Activated naive CD4-positive, alpha-beta T cell (primary cell): ENCODE measurements around the gene MAGI3.
A peak's percentile ranks its signal among the peaks of the same experiment; 100 is the strongest.

Source experiments
- DNase-seq, 4 experiments: peaks; one replicate each; lab custom pipeline; 2025; lab: John Stamatoyannopoulos, UW

The MAGI3 gene

DNA sequence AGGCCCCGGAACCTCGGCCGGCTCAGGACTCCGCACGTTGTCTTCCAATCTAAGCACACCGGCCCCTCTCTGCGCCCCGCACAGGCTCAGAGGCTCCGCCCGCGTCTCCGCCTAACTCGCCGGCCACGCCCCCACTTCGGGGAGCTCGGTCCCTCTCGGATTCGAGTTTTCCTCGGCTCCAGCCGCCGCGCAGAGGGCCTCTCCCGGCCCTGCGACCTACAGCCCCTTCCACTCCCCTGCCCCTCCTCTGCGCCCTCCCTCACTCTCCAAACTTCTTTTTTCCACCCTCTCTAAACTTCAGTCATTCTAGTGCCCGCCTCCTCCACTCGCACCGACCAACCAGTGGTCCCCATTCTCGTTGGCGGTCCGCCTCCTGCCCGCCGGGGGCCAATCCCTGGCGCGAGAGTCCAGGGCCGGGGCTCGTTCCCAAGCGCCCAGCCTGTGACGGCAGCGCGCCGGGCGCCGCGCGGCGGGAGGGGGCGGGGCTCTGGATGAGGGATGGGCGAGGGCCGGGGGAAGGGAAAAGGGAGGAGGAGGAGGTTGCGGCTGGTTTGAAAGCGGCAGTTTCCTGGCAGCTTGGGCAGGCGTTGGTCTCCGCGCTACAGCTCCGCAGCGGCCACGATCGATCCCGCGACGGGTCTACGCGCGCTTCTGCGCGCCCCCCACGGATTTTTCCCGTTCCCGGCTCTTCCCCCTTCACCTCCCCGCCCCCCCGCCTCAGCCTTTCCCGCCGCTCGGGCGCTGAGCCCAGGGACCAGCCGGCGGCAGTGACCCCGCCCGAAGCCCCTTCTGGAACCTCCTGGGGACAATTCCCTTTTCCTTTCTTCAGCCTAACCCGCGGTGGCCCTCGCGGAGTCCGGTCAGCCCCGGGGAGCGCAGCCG lies at the start of gene MAGI3:
TSS of gene MAGI3 (plus strand) at position 563 of the 882 bp plus-strand sequence. CDS start 519 bp downstream, outside the sequence.
- DNase-seq: peak; percentile 65 to 89 (median 85)

- no peak for DNase-seq
Measured at GRCh38 chr1:113353580-113353979, 36.7 kb upstream of the MAGI3 start.

DNA sequence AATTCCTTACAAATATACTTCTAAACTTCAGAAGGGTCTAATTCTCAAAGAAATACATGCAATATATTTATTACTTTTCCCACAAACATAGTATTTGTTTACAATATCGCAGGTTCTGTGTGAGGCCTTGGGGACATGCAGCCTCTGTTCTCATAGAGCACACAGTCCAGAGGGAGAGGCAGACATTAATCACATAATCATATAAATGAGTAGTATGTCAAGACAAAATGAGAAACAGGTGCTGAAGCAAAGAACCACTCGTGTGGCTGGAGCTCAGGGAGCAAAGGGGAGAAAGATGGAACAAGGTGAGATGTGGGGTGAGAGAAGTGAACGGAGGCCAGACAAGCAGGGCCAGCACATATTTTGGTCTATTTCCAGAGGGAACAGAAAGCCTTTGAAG lies 26.4 kb upstream of the MAGI3 start:
- DNase-seq: no peak

DNA sequence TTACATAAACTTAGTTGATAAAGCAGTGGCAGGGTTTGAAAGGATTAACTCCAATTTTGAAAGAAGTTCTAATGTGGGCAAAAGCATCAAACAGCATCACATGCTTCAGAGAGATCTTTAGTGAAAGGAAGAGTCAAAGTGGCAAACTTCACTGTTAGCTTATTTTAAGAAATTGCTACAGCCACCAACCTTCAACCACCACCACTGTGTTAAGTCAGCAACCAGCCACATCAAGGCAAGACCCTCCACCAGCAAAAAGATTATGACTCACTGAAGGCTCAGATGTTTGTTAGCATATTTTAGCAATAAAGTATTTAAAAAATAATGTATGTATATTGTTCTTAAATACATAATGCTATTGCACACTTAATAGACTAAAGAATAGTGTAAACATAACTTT lies 21.3 kb upstream of the MAGI3 start:
- no peak for DNase-seq

DNA sequence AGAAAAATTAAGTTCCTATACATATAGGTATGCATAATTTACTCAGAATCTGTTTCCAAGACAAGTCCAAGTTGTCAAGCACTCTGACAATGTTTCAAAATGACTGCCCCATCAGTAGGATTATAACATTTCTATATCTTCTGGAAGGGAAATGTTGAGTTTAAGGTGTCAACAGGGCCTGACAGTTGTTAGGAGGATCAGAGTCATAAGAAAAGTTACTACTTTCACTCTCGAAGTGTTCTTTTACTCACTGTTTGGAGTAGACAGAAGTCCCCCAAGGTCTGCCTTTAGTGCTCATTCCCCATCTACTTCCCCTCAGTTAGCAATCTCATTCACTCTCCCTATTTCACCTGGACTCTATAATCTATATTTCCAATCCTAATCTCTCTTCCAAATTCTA lies 20.6 kb upstream of the MAGI3 start:
- no peak for DNase-seq

DNA sequence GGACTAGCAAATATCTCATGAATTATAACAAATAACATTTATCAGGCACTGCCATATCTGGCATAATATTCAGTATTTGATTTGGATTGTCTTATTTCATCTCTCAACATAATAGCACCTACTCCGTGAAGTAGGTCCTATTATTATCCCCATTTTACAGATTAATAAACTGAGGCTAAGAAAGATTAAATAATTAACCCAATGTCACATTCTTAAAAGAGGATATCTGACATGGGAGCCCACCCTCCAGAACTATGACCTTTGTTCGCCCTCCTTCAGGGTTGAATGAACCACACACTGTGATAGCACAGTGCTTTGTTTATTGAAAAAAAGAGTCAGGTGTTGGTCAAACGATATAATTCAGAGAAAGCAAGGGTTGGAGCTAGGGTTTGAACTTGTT lies 19.4 kb upstream of the MAGI3 start:
- DNase-seq: no peak

GRCh38 chr1:113372546-113372945 lies 17.8 kb upstream of the MAGI3 start:
- DNase-seq: no peak

GRCh38 chr1:113373644-113374043 lies 16.7 kb upstream of the MAGI3 start:
- no peak for DNase-seq

GRCh38 chr1:113375878-113376277 lies 14.4 kb upstream of the MAGI3 start:
- DNase-seq: no peak

GRCh38 chr1:113380075-113380474 lies 10.2 kb upstream of the MAGI3 start:
- DNase-seq: no peak

- no peak for DNase-seq
Measured at GRCh38 chr1:113388017-113388620, 2.2 kb upstream of the MAGI3 start.

DNA sequence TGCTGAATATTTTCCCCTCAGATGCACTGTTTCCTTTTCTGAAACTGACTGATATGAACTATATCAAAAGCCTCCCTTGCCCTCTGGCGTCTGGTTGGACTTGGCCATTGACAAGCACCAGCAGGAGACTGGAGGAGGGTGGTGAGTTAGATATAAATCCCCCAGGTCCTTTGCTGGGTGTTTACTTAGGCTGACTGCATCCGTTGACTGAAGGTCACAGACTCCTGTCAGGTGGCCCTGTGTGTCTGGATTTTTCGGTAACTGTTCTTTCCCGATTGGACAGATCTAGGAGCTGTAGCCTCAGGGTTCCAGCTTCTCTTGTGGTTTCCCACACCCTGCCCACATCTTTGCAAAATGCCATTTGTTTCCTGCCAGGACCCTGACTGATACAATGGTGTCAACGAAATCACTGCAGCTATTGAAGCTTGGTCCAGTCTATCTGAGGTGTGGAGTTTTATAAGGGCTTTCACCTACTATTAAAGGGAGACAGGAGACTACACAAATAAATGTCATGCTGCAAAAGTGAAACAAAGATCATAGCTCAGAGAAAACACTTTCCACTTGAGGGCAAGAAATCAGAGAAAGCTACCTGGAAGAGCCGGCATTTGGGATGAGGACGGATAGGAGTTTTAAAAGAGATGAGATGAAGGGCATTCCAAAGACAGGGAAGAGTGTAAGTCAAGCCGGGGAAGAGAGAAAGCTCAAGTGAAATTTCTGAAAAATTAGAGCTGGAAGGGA lies 1.5 kb upstream of the MAGI3 start:
- DNase-seq: no peak

GRCh38 chr1:113389359-113389952 lies 859 bp upstream of the MAGI3 start:
- DNase-seq: no peak

DNA sequence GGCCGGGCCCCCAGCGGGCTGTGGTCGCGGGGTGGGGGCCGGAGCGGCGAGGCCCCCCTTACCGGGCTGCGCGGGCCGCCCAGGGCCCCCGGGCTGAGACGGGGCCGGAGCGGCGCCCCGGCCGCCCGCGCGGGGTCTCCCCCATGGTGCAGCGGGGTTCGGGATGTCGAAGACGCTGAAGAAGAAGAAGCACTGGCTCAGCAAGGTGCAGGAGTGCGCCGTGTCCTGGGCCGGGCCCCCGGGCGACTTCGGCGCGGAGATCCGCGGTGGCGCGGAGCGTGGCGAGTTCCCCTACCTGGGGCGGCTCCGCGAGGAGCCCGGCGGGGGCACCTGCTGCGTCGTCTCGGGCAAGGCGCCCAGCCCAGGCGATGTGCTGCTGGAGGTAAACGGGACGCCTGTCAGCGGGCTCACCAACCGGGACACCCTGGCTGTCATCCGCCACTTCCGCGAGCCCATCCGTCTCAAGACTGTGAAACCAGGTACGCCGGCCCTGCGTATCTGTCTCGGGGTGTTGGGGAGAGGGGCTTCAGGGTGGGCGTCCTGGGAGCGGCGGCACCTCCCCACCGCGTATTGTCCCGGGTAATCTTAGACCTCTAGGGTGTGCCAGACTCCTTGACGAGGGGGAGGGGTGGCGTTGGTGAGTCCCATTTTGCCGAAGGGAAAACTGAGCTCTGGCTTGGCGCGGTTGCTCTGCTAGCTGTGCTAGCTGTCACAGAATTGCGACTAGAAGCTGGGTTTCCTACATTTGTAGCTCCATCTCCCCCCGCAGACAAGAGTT lies 745 bp downstream of the MAGI3 start:
- DNase-seq: peak; percentile 8 to 36 (median 19)

DNA sequence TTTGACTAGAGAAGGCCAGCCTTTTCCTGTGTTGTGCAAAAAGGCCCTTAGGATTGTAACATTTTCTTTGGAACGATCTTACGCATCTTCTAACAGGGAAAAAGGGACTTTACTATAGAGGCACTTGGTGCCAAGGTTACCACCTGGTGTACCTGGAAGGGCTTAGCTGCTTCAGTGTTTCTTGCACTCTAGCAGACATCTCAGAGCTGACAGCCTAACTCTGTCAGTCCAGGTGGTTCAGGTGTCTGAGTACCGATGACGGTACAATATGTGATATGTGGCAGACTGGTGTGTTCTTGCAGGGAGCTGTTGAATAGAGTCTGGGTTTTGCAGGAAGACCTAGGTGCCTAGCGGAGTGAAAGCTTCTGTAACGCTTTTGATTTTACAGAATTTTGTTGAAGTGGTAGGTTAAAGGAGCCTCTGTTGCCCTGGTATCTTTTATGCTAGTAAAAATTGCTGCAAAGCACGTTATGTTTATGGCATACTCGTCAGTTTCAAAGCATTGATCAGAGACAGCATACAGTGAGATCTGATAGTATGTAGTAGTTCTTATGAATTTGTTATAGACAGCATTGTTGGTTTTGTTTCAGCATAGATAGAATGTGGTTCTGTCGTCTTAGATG lies 1.4 kb downstream of the MAGI3 start:
- no peak for DNase-seq

GRCh38 chr1:113392541-113393128 lies 2.3 kb downstream of the MAGI3 start:
- DNase-seq: no peak

DNA sequence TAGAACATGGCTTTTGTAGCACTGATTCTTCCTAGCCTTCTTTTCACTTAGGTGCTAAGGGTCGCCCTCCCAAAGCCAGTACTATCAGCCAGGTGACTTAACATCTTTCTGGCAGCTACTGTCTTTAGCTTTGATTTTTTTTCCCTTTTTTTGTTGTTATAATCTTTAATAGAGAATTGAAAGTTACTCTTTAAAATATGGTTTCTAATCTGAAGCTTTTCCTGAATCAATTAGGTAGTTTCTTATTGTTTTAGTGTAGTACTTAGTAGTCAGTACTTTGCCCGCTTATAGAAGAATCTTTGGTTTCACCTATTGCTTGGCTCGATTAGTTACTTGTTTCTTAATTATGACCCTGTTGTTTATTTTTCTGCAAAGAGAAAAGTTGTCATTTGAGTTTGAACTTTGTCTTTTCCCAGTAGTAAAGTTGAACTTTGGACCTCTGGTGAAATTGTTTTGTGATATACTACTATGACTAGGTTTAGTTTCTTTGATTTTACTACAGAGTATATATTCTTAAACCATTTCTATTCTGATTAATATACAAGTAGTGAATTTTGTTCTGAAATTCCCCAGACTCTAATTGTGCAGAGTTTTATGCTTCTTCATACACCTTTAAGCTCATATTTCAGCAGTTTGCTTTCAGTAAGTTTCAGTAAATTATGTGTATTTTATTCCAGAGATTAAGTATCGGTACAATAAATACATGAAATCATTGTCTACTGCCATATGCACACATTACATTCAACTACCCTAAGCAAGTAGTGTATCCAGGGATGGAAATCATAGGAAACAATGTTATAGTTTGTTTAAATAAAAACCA lies 3.9 kb downstream of the MAGI3 start:
- no peak for DNase-seq

GRCh38 chr1:113394863-113395259 lies 4.5 kb downstream of the MAGI3 start:
- DNase-seq: no peak

DNA sequence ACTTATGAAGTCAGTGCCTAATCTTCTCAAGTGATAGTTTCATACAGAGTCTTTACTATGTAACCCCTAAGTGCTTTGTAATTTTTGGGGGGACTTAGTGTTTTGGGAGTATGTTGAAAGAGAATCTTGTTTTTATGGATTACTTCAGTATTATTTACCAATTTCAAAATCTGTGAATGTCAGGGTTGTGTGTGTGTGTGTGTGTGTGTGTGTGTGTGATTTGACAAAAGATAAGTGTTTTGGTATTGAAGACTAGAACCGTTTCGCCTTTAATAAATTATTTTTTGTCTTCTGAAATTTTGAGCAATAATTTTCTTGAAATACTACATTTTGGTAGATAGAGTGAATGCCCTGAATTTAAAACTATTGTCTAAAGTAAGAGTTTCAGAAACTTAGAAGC lies 5.8 kb downstream of the MAGI3 start:
- no peak for DNase-seq

DNA sequence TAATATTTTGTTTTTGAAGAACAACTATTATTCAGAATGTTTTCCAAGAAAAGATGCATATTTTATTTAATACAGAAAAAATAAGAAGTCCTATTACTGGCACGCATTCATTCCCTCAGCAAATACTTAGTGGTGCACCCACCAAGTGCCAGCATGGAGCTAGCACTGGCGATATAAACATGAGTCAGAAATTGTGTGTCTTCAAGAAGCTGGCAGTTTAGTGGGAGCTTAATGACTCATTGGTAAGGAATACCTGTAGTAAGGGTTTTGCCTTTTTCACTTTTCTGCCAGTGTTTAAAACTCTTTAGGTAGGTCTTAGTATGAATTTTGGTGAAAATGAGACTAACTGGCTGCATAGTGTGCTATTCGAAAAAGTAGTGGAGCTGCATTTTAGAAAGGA lies 6.3 kb downstream of the MAGI3 start:
- no peak for DNase-seq
